Keratinocyte (primary cell): ENCODE results near the gene TMEM150B. TPM values are rescaled to one million over a fixed set of nuclear protein-coding genes. Genes with fewer than 3 reads are reported as not detected.

Experiments
- DNase-seq: peaks from one replicate; pipeline ENCODE4 v3.0.0-alpha.2; 2011; ENCODE audit warnings: low read depth, missing footprints, low spot score
- FAIRE-seq: peaks from 2 replicates; lab custom pipeline; 2011; peaks lifted over from hg19 to GRCh38; lab: Jason Lieb, UNC
- H2AFZ ChIP-seq: 2 replicates; pipeline ENCODE4 v1.6.0; 2012; ENCODE audit warnings: low read length, control low read depth, inconsistent platforms; ENCODE audit not compliant: control insufficient read depth
- H3K27ac ChIP-seq: 2 replicates; pipeline ENCODE4 v1.5.1; 2011; ENCODE audit warnings: low read length; ENCODE audit not compliant: control insufficient read depth, insufficient read depth
- H3K27me3 ChIP-seq: 3 replicates; pipeline ENCODE4 v1.6.0; 2011; ENCODE audit warnings: low read length; ENCODE audit not compliant: control insufficient read depth, insufficient read depth; ENCODE audit errors: extremely low read depth
- H3K36me3 ChIP-seq, 2 experiments: 2 replicates in 1 of 2; 3 replicates in 1 of 2; pipeline ENCODE4 v1.5.1; 2011; ENCODE audit warnings: low read length in 2 of 2, mild to moderate bottlenecking in 1 of 2; ENCODE audit not compliant: control insufficient read depth in 2 of 2, insufficient read depth in 2 of 2; ENCODE audit errors: extremely low read depth in 1 of 2
- H3K4me1 ChIP-seq: 3 replicates; pipeline ENCODE4 v1.5.1; 2011; ENCODE audit warnings: low read length; ENCODE audit not compliant: control insufficient read depth, insufficient read depth; ENCODE audit errors: extremely low read depth
- H3K4me2 ChIP-seq: 3 replicates; pipeline ENCODE4 v1.6.0; 2011; ENCODE audit warnings: low read depth, low read length; ENCODE audit not compliant: control insufficient read depth, insufficient read depth; ENCODE audit errors: extremely low read depth
- H3K4me3 ChIP-seq, 3 experiments: fragments of 200-600 bp in 1 of 3; sonication (generic) in 1 of 3; 2 replicates in 2 of 3; 3 replicates in 1 of 3; pipeline ENCODE4 v1.5.1; 2011 to 2016; ENCODE audit warnings: low read length in 3 of 3, mild to moderate bottlenecking in 3 of 3, control low read depth in 2 of 3, inconsistent platforms in 1 of 3, low read depth in 1 of 3, mixed read lengths in 1 of 3, mixed run types in 1 of 3, moderate library complexity in 1 of 3; ENCODE audit not compliant: control insufficient read depth in 2 of 3, insufficient read depth in 2 of 3; ENCODE audit errors: extremely low read depth in 1 of 3
- H3K79me2 ChIP-seq: 2 replicates; pipeline ENCODE4 v1.6.0; 2012; ENCODE audit warnings: low read length; ENCODE audit not compliant: control insufficient read depth, insufficient read depth
- H3K9ac ChIP-seq: 3 replicates; pipeline ENCODE4 v1.6.0; 2011; ENCODE audit warnings: low read length; ENCODE audit not compliant: control insufficient read depth, insufficient read depth; ENCODE audit errors: extremely low read depth
- H3K9me1 ChIP-seq: 3 replicates; pipeline ENCODE4 v1.6.0; 2011; ENCODE audit warnings: low read length; ENCODE audit not compliant: control insufficient read depth, insufficient read depth; ENCODE audit errors: extremely low read depth
- H3K9me3 ChIP-seq: 2 replicates; pipeline ENCODE4 v1.5.1; 2012; ENCODE audit warnings: low read depth, low read length; ENCODE audit not compliant: control insufficient read depth
- H4K20me1 ChIP-seq: 3 replicates; pipeline ENCODE4 v1.6.0; 2011; ENCODE audit warnings: low read length; ENCODE audit not compliant: control insufficient read depth, insufficient read depth; ENCODE audit errors: extremely low read depth
- CTCF ChIP-seq, 3 experiments: IDR thresholded peaks in 1 of 3; conservative IDR thresholded peaks in 1 of 3; optimal IDR thresholded peaks in 1 of 3; 2 replicates in 2 of 3; 3 replicates in 1 of 3; pipeline versions ENCODE3 to v1.5.1; 2011; ENCODE audit warnings: low read length in 3 of 3, mild to moderate bottlenecking in 3 of 3, moderate library complexity in 2 of 3, control low read depth in 1 of 3, inconsistent platforms in 1 of 3; ENCODE audit not compliant: insufficient read depth in 2 of 3; ENCODE audit errors: extremely low read depth in 1 of 3
- EZH2 ChIP-seq: IDR thresholded peaks from one replicate; pipeline ENCODE4 v1.6.1; 2012; ENCODE audit warnings: inconsistent platforms, mild to moderate bottlenecking, low read length, moderate library complexity
- dilution Hi-C: fragments of 300-500 bp; cut with MboI; formaldehyde crosslinking; loops from one replicate; pipeline ENCODE4 v1.7.0; 2020; ENCODE audit warnings: low sequenced_read_pairs; ENCODE audit not compliant: extremely low pct_ligation_motif_present
- polyA plus RNA-seq, 5 experiments: library from polyadenylated mRNA; depleted of rRNA in 3 of 5; stranded (reverse) in 3 of 5; stranded (forward) in 1 of 5; unstranded in 1 of 5; fragments of >200 nt; gene quantifications; 1 replicate in 1 of 5; 2 replicates in 3 of 5; 3 replicates in 1 of 5; pipeline versions ENCODE4 v1.2.1 to v1.2.3, GENCODE V29; 2011 to 2012; ENCODE audit warnings: missing spikeins in 2 of 5, low read depth in 1 of 5, low replicate concordance in 1 of 5

Gene TMEM150B
- polyA plus RNA-seq, 1 donor (not counting 4 experiments of a cell fraction or from before 2014, with no cell fraction given) = not detected

GRCh38 chr19:55269299-55269698 lies 55.8 kb downstream of the TMEM150B start:
- Histone ChIP-seq H3K36me3 (peaks cover 8 to 10% of the 10 kb centered on the region in 2 experiments), H3K4me1 (no peaks in the 10 kb centered on the region), H2AFZ (no peak overlapping the region), H3K4me2 (no peak overlapping the region), H3K27ac (no peak overlapping the region), H4K20me1 (no peaks in the 10 kb centered on the region), H3K79me2 (peaks cover 3% of the 10 kb centered on the region), H3K27me3 (no peaks in the 10 kb centered on the region), H3K4me3 (no peak overlapping the region), H3K9me3 (no peaks in the 10 kb centered on the region), H3K9ac (no peak overlapping the region), H3K9me1 (no peaks in the 10 kb centered on the region)
- DNase-seq (no peak), FAIRE-seq (no peak)
- dilution Hi-C loops = no loop called here
- TF ChIP-seq EZH2 (no peak), CTCF (optimal IDR thresholded peaks at IDR 0.05 in 1 of 3, IDR thresholded peaks at IDR 0.05 in 1 of 3, conservative IDR thresholded peaks at IDR 0.05 in 1 of 3; ENCODE audit: extremely low read depth in 1 of 3, insufficient read depth in 2 of 3, low read length in 3 of 3) (no peak)

- Histone ChIP-seq H3K9ac (no peak overlapping the region), H3K79me2 (peaks cover 3% of the 10 kb centered on the region), H3K4me2 (no peak overlapping the region), H3K4me1 (no peaks in the 10 kb centered on the region), H2AFZ (no peak overlapping the region), H3K27ac (no peak overlapping the region), H3K9me1 (no peaks in the 10 kb centered on the region), H3K4me3 (no peak overlapping the region), H3K27me3 (no peaks in the 10 kb centered on the region), H4K20me1 (no peaks in the 10 kb centered on the region), H3K36me3 (peaks cover 0 to 5% of the 10 kb centered on the region in 2 experiments), H3K9me3 (no peaks in the 10 kb centered on the region)
- no peak for TF ChIP-seq EZH2
- no peak for TF ChIP-seq CTCF (optimal IDR thresholded peaks at IDR 0.05 in 1 of 3, IDR thresholded peaks at IDR 0.05 in 1 of 3, conservative IDR thresholded peaks at IDR 0.05 in 1 of 3; ENCODE audit: extremely low read depth in 1 of 3, insufficient read depth in 2 of 3, low read length in 3 of 3)
- DNase-seq = no peak
- FAIRE-seq = no peak
- dilution Hi-C loops = no loop called here
Observed at GRCh38 chr19:55266840-55267239, 58.3 kb downstream of the TMEM150B start.
